Activated CD4-positive, alpha-beta T cell treated with anti-CD3 and anti-CD28 coated beads, Interleukin-2, amount 50 U/mL, for 16 hours (primary cell): Measurements from ENCODE around the gene STAB2.
A peak's percentile ranks its signal among the peaks of the same experiment; 100 is the strongest.
"Not testable (repeated sequence)": the region's sequence is repeated elsewhere in the genome, so short reads cannot be mapped to it uniquely, and the experiment has no call there.

Experiments
- DNase-seq: peaks from one replicate; pipeline ENCODE4 v3.0.0-alpha.2; 2020

The STAB2 gene

DNA sequence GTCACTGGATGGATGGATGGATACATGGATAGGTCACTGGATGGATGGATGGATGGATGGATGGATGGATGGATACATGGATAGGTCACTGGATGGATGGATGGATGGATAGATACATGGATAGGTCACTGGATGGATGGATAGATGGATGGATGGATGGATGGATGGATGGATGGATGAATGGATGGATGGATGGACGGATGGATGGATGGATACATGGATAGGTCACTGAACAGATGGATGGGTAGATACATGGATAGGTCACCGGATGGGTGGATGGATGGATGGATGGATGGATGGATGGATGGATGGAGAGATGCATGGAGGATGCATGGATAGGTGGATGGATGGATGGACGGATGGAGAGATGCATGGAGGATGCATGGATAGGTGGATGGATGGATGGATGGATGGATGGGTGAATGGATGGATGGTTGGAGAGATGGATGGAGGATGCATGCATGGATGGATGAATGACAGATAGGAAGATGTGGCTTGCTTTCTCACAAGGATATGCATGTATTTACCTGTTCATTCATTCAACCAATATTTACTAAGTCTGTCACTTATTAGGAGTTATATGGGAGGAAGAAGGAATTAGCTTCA, 66.6 kb downstream of the STAB2 start:
- not testable (repeated sequence) for DNase-seq

DNA sequence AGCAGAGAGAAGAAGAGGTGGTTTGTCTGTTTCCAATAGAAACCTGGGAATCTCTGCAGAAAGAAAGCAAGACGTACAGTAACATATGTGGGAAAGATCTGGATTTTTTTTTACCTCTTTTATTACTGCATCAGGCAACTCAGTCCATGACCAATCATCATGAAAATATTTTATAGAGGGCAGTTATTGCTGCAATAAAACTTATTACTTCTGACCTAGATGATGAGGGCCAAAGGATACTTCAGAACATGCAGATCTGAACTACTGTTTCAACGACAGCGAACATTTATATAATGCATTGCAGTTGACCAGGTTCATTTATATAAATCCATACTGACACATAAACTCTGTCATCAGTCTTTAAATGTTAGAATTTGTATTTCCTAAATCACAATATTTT, 67.7 kb downstream of the STAB2 start:
- no peak for DNase-seq

DNA sequence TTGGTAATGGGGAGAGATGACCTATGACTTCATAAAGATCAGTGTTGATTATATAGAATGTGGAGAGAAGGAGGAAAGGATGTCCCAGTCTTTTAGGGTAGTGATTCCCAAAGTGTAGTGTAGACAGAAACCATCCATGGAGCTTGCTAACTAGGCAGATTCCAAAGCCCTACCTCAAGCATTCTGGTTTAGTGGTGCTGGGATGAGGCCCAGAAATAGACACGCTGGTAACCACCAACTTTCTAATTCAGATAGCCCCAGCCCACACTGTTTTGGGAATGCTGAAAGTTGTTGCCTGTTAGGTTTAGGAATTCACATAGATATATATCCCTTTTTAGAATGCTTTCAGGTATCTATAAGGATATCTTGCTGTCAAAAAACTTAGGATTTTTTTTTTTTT, 69.2 kb downstream of the STAB2 start:
- no peak for DNase-seq

DNA sequence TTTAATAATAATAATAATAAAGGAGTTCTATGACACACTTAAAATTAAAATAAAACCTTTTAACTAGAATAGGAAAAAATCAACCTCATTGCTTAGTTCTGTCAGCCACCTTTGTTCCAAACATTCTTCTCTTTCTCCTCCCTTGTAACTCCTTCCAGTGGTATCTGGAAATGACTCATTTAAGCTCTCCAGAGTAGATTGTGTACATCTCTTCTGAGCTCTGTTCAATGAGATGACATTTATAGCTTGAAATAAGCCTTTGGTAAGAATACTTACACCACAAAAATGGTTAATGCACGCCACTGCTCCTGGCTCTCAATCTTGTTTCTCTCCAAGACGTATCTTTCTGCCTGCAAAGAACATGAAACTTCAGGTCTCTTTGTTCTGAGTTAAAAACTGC, 70.3 kb downstream of the STAB2 start:
- no peak for DNase-seq

DNA sequence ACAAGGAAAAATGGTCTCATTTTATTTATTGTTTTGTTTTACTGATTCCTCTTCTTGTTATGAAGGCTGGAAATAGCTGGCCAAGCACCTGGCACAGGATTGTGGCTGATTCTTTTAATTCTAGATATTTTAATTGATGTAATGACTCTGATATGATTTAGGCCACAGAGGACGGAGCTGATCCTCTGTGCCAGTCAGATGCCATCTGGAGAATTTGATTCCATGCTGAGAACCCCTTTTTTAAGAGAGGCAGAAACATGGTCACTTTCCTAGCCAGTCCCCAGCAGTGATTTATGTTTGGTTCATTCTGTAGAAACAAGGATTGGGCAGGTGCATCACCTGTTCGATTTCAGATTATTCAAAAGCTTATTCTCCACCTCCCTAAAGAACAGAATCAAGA, 77.6 kb downstream of the STAB2 start:
- DNase-seq = no peak

DNA sequence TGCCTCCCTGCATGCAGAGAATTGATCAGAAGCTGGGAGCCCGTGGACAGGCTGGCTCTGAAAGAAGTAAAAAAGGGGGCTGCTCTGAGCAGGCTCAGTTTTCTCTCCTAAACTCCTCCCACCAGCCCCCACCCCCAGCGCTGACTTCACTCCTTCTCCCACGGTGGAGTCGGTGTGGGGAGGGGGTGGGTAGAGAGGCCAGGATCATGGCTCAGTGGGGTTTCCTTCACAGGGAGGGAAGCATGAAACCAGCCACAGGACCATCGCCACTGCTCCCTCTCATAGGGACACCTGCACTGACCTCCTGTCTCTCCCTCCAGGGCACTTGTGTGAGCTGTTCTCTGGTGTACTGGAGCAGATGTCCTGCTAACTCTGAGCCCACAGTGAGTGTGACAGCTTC, 78.9 kb downstream of the STAB2 start:
- DNase-seq = no peak

DNA sequence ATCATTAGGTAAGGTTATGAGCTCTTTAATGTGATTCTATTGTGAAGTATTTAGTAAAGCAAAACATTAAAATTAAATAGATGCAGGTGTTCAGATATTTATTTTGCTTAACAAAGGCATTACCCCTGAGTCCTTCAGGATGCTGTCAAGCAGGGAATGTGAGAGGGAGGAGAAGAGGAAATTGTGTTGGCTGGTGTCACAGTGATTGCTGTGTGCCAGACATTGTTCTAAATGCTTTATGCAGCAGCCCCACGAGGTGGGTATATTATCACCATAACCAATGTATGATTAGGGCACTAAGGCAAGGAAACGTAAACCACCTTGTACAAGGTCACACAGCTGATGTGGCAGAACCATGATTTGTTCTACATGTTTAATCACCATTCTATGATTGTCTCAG, 80.1 kb downstream of the STAB2 start:
- DNase-seq = no peak

DNA sequence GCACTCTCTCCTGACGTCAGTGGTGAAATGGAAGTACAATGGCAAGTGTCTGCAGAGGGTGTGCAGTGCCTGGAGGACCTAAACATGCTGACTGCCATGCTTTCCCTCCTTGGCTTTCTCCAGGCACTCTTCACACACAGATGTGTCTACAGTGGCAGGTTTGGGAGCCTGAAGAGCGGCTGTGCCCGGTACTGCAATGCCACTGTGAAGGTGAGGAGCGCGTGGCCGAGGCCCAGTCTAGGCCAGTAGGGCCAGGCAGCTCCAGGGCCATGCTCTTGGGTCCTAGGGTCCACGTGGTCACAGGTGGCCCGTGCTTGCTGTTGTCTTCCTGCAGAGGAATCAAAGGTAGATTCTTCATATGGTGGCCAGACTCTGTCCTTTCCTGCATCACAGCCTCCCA, 81.4 kb downstream of the STAB2 start:
- no peak for DNase-seq

DNA sequence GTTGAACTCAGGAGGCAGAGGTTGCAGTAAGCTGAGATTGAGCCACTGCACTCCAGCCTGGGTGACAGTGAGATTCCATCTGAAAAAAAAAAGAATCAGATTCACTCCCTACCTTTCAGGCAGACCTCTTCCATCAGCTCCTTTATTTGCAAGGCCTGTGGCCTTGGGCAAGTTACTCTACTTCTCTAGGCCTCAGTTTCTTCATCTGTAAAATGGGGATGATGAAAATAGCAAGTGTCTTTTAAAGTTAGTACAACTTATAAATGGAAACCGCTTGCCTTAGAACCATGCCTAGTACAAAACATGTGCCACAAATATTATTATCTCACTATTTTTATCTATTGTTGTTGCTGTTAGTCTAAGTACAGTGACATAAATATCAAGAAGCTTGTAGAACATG, 84.3 kb downstream of the STAB2 start:
- DNase-seq = no peak

DNA sequence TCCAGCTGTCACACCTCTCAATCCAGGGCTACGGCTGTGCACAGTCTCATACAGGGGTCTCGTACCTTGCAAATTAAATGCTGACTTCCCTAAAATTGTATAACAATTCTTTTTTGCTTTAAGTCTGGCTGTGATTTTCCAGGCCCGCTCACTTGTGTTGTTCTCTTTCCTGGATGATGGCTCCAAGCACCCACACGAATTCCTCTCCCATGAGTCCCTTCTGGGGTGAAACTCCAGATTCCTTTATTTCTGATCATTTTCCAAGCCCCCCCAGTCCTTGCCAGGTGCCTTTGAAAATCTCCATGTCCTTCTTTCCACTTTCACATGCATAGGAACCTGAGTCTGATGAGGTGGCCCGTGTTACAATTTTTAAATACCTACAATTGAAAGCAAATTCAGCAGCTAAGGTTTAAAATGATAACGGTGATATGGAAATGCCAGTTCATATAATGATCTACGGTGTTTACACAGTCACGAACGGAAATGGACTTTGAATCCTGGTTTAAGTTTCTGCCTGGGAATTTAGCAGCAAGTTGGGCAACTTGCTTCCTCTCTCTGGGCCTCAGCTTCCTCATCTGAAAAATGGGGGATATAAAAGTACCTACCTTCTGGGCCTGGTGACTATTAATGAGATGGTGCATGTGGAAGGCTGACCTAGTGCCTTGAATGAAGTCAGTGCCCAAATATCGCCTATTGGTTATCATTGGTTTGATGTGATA, 85.5 kb downstream of the STAB2 start:
- no peak for DNase-seq

DNA sequence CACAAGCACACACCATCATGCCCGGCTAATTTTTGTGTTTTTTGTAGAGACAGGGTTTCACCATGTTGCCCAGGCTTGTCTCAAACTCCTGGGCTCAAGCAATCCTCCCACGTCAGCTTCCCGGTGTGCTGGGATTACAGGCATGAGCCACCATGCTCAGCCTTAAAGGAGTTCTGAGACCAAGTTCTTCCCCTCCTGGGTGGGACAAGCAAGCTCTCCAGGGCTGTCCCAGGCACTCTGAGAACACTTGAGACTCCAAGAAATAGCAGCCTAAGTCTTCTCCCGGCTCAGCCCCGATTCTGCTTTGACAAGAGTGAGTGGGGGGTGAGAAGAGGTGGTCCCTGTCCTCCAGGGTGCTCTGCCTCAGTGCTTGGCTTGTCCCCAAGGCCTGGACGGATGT, 86.4 kb downstream of the STAB2 start:
- no peak for DNase-seq

DNA sequence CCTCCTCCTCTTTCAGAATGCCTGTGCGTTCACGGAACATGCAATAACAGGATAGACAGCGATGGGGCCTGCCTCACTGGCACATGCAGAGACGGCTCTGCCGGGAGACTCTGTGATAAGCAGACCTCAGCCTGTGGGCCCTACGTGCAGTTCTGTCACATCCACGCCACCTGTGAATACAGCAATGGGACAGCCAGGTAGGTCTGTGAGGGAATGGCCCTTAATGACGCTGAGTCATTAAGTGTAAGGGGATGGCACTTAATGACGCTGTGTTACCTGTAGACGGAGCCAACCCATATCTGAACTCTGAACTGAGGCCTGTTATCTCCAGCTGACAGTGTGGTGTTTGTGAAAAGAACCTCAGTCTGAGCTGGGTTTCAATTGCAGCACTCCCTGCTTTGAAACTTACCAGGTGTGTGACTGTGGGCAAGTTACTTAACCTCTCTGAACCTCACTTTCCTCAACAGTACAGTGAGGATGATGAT, 86.9 kb downstream of the STAB2 start:
- no peak for DNase-seq

DNA sequence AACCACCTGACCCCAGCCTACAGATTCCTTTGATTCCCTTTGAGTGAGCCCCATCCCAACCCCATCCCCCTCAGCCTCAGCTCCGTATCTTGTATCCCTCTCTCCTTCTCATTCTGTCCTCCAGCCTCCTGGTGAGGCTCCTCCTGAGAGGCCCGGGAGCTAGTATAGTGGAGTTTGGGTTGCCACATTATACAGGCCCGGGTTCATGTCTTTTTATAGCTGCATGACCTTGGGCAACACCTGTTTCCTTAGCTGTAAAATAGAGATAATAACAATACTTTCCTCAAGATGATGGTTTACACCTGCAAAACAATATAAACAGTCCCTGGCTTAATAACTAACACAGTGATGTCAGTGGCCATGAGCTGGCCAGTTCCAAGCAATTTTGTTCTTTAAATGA, 89.8 kb downstream of the STAB2 start:
- no peak for DNase-seq

DNA sequence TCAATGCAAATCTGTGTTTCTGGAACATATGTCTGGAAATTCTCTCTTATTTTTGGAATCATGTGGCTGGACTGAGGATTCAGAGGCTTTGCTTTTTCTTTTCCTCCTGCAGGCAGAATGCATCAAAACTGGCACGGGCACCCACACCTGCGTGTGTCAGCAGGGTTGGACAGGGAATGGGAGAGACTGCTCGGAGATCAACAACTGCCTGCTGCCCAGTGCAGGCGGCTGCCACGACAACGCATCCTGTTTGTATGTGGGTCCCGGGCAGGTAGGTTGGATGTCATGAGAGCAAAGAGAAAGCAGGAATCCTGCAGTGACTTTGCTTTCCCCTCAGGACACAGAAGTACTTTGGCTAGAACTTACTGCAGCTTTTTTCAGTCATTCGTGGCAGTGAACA, 90.3 kb downstream of the STAB2 start:
- no peak for DNase-seq

DNA sequence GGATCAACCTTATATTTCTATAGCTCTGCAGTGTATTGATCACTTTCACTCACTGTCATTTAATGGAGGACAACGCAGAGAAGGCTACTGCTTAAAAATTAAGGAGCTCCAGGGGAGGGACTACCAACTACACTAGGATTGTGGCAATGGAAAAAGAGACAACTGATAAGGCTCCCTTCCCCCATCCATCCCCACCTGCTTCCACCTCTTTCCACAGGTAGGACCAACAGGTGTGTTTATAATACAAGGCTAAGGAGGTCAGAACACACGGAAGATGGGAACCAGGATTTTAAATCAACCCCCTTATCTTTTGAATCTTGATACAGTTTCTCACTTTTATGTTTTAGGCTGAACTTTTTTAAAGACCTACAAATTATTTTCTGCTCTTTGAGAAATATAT, 90.8 kb downstream of the STAB2 start:
- DNase-seq = no peak

DNA sequence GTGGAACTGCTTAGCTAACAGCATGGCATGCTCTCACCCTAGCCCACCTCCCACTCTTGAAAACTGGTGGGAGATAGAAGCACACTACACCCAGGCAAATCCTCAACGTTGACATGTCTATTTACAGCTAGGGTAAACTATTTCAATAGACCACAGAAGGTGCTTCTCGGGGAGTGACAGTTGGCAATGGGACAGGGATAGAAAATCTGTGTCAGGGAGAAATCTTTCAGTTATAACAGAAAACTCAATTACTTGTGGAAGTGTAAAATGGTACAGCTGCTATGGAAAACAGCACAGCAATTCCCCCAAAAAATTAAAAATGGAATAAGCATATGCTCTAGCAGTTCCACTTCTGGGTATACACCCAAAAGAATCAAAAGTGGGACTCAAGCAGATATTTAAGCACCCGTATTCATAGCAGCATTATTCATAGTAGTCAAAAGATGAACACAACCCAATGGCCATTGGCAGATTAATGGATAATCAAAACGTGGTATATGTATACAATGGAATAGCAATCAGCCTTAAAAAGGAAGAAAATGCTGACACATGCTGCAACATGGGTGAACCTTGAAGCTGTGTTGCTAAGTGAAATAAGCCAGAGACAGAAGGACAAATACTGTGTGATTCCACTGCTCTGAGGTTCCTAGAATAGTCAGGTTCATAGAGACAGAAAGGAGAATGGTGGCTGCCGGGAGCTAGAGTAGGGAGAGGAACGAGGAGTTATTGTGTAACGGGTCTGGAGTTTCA, 92.5 kb downstream of the STAB2 start:
- no peak for DNase-seq

DNA sequence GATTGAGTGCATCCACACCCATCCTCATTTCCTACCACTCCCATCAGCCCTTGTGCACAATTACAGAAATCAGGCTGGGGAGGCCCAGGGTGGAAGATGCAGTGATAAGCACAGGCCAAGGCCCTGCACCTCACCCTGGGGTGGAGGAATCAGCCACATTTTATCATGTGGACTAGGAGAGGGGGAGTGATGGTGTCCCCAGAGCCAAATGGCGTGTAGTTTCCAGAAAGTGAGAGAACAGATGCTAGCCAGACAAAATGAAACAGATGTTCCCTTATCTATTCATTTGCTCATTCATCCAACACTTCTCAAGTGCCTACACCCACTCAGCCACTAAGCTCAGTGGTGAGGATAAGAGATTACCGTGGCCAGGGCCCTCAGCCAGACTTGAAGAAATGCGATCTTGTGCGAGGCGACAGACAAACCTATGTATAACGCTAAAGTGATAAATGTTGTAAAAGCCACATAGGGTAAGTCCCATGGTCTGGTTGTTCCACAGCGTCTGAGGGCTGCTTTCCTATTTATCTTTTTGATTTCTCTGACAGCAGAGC, 93.6 kb downstream of the STAB2 start:
- no peak for DNase-seq

DNA sequence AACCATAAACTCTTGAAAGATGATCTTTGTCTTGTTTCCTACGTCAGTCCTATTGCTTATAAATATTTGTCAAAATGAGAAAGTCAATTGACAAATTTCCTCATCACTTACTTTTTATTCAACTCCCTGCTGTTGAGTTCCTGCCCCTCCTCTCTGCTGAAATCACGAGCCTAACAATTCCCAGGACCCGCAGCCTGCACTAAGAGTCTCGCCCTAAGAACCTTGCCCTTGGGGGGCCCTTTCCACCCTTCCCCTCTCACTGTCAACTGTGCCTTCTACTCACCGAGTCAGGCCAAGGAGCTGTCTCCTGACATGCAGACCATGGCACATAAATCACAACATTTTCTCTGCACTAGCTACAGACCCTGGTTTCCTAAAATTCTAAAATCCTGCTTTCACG, 99.0 kb downstream of the STAB2 start:
- no peak for DNase-seq

DNA sequence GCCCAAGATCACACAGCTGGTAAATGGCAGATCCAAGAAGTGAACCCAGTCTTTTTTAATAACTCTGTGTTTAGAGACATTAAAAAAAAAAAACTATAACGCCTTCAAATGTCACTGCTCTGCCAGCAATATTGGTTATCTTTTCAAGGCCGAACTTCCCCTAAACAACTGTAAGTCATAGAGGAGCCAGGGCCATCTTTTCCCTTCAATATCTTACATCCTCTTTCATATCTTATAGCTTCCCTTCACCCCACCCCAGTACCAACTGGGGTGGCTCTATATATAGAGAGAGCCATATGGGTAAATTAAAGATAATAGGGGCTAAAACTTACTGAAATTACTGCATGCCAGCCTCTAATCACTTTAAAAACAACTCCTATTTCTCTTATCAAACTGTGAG, 100.2 kb downstream of the STAB2 start:
- DNase-seq = no peak

DNA sequence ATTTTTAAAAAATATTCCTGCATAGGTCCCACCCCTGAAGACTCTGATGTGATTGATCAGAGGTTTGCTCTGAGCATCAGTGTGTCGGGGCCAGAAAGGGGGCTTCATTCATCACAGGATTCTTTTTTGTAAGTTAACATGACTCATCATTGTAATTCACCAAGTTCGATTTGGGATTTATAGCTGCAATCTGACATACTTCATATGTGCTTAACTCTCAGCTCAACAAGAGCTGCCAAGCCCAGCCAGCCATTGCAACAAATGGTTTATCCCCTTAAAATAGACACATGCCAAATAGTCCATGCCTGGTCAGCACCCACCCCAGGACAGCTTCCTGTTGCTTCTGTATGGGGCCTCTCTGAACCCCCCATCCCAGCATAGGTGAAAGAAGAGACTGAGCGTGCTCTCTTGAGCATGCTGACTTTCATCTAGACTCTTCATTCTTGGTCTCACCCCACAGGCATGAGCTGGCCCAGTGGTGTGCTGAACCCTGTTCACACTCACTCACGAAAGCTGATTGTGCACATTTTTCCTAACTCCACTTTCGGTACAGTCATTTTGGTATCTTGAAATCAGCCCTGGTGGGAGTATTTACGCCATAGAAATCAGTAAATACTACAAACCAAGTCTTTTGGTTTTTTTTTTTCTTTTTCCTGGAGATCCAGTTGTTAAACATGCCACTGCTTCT, 101.4 kb downstream of the STAB2 start:
- peak; percentile 51 for DNase-seq

DNA sequence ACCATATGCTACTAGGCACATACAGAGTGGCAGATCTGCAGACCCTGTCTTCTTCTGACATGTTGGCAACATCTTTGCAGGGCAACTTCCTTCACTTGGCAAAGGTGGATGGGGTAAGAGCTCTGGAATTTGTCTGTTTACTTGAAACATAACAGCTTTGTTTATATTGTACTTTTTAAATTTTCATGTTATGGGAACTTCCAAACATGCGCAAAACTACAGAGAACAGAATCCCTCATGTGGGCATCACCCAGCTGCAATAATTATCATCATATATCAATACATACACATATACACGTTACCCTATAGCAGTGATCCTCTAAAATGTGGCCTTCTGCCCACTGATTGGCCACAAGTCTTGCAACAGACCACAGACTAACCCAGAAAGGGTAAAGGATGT, 103.4 kb downstream of the STAB2 start:
- DNase-seq = no peak

DNA sequence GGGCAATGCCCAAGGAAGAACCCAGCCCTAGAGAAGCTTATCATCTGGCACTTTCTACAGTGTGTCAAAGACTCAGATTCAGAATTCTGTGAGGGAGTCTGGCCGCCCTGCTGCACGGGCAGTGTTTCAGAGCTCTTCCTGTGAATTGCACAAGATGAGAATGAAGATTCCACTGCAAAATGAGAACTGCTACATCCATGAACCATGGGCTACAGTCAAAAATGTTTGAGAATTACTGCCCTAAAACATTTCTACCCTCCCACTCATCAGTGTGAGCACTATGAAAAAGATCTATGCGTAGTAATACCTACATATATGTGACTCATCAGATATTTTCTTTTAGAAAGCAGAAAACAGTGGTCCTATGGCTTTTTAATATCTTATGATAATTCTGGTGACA, 104.0 kb downstream of the STAB2 start:
- DNase-seq = no peak

DNA sequence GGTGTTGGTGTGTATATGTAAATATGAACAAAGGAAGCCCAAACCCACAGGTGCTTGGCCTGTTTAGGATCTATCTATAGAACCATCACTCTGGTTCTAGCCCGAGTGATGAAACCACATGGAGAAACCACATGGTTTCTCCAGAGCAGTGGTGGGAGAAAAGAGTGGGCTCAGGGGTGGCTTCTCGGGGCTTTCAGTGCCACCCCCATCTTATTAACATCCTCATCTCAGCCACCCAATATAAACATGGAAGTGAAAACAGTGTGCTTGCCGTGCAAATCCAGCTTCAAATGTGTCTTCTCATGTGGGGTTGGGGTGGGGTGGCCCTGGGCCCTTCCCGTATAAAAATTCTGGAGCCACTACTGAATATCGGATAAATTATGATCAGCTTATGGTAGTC, 109.0 kb downstream of the STAB2 start:
- no peak for DNase-seq
